GM21528 (cell line): Measurements from ENCODE around the gene KCNJ5.

Source experiments
- ATAC-seq: cut with Tn5 transposase; IDR thresholded peaks from one replicate; pipeline ENCODE4 v1.9.1; 2021; ENCODE audit warnings: mild to moderate bottlenecking, moderate library complexity; ENCODE audit not compliant: unreplicated experiment, low FRiP score

Gene KCNJ5

GRCh38 chr11:128868841-128869671 lies 22.1 kb upstream of the KCNJ5 start:
- ATAC-seq: no peak

- no peak for ATAC-seq
Measured at GRCh38 chr11:128871168-128871610, 20.0 kb upstream of the KCNJ5 start.

- no peak for ATAC-seq
Measured at GRCh38 chr11:128872094-128872493, 19.1 kb upstream of the KCNJ5 start.

GRCh38 chr11:128872594-128872993 lies 18.6 kb upstream of the KCNJ5 start:
- ATAC-seq: no peak

- ATAC-seq: no peak
Measured at GRCh38 chr11:128874427-128874826, 16.7 kb upstream of the KCNJ5 start.

GRCh38 chr11:128876133-128876650 lies 15.0 kb upstream of the KCNJ5 start:
- no peak for ATAC-seq

GRCh38 chr11:128877726-128878125 lies 13.4 kb upstream of the KCNJ5 start:
- ATAC-seq: no peak

GRCh38 chr11:128878455-128878854 lies 12.7 kb upstream of the KCNJ5 start:
- no peak for ATAC-seq

- no peak for ATAC-seq
Measured at GRCh38 chr11:128879817-128880216, 11.3 kb upstream of the KCNJ5 start.

GRCh38 chr11:128881221-128881620 lies 9.9 kb upstream of the KCNJ5 start:
- ATAC-seq: no peak

GRCh38 chr11:128882451-128882850 lies 8.7 kb upstream of the KCNJ5 start:
- ATAC-seq: no peak

GRCh38 chr11:128884054-128884453 lies 7.1 kb upstream of the KCNJ5 start:
- no peak for ATAC-seq

- peak; percentile 76 for ATAC-seq
Measured at GRCh38 chr11:128884703-128885338, 6.3 kb upstream of the KCNJ5 start.

GRCh38 chr11:128886406-128887124 lies 4.6 kb upstream of the KCNJ5 start:
- no peak for ATAC-seq

GRCh38 chr11:128888034-128888985 lies 2.8 kb upstream of the KCNJ5 start:
- ATAC-seq: no peak

GRCh38 chr11:128889657-128890213 lies 1.4 kb upstream of the KCNJ5 start:
- ATAC-seq: no peak

GRCh38 chr11:128890216-128890542 lies 977 bp upstream of the KCNJ5 start:
- no peak for ATAC-seq

GRCh38 chr11:128891913-128892398 lies 800 bp downstream of the KCNJ5 start:
- no peak for ATAC-seq

GRCh38 chr11:128892866-128893565 lies 1.9 kb downstream of the KCNJ5 start:
- ATAC-seq: no peak
